Retinal pigment epithelial cell (primary cell): ENCODE measurements around the gene PARP9.

Source experiments
- DNase-seq: peaks from one replicate; pipeline ENCODE4 v3.0.0-alpha.2; 2010; ENCODE audit warnings: low read depth
- H3K4me3 ChIP-seq: 2 replicates; pipeline ENCODE4 v1.5.1; 2011; ENCODE audit warnings: mild to moderate bottlenecking, low read length, control low read depth, moderate library complexity
- CTCF ChIP-seq: conservative IDR thresholded peaks from 2 replicates; pipeline ENCODE4 v1.5.1; 2011; ENCODE audit warnings: low read depth, low read length, control low read depth, inconsistent platforms

The PARP9 gene

DNA sequence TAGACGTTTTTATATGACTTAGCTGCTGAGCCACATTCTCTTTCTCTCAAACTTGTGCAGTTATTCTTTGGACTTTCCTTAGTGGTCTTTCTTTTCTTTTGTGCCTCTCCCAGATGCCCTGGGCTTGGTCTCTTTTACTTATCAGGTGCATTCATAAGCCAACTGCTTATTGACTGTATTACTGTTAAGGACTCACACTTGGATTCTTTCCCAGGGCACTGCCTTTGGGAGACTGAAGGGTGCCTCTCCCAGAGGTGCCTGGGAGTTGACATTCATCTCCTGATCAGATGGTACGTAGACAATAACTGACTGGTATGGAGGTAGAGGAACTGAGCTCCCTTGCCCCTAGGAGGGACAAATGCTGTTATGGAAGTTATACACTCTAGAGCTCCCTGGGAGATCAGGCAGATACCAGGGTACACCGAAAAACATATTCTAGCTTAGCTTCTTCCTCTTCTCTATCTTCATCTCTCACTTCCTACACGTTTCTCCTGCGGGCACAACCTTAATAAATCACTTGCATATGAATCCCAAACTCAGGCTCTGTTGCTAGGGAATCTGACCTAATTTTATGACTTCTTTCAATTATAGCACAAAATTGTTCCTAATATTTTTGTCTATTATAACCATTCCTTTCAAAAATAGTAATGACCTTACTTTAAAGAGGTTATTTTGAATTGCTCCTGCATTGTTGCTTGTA, 38.1 kb upstream of the PARP9 start:
- H3K4me3 ChIP-seq = no peak overlapping the region
- no peak for TF ChIP-seq CTCF
- no peak for DNase-seq

DNA sequence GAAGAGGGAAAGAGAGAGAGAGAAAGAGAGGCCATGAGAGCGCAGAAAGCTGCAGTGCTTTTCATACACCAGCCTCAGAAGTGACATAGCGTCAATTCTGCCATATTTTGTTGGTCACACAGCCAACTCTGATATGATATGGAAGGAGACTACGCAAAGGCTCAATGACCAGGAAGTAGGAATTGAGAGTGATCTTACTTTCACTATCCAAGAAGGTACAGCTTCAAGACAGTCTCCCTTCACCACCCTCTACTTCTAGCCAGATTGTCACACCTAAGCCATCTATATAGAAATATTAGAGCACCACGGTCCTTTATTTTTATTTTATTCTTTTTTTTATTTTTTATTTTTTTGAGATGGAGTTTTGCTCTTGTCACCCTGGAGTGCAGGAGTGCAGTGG, 34.5 kb upstream of the PARP9 start:
- no peak for DNase-seq
- H3K4me3 ChIP-seq = no peak overlapping the region
- TF ChIP-seq CTCF = no peak

- no peak for DNase-seq
- TF ChIP-seq CTCF = no peak
- H3K4me3 ChIP-seq = no peak overlapping the region
These were observed 34.1 kb upstream of the PARP9 start for GRCh38 chr3:122598151-122598550.

DNA sequence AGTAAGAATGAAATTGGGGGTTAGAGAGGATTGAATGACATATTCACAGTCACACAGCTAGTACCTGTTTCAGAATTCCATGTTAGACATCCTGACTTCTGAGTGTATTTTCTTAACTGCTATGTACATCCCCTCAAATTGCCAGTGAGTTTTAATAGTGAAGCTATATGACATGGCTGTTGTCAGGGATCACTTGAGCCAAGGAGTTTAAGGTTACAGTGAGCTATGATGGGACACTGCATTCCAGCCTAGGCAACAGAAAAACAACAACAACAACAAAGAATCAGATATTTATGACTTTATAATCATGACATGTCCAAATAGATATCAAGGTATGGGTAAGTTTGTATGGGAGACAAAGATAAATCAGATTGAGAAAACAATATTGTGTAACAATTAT, 29.9 kb upstream of the PARP9 start:
- H3K4me3 ChIP-seq = no peak overlapping the region
- no peak for TF ChIP-seq CTCF
- DNase-seq = no peak

DNA sequence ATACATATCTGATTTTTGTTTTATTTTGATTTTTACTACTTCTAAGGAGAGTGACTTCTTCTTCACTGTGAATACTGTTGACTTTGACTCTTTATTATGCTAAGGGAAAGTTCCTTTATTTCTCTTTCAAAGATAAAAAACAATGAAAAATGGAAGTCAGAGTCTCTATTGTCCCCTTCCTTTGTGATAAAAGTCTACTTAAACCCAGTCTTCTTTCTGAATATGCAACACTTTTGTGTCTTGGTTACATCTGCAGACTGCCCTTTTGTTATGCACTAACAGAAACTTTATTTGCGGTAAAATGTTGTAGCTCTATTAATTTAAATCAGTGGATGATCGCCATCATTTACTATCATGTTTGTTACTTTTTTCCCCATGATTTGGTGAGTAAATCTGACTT, 26.5 kb upstream of the PARP9 start:
- no peak for TF ChIP-seq CTCF

DNA sequence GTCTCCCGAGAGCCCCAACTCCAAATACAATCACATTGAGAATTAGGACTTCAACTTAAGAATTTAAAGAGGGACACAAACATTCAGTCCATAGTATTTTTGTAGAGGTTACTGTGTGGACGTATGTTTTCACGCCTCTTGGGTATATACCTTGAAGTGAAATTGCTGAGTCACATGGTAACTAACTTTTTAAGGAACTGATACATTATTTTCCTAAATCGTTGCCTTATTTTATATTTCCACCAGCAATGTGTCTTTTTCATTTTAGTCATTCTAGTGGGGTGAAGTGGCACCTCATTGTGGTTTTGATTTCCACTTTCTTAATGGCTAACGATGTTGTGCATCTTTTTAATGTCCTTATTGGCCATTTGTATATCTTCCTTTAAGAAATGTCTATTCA, 25.2 kb upstream of the PARP9 start:
- DNase-seq = no peak
- no peak for TF ChIP-seq CTCF
- no peak overlapping the region for H3K4me3 ChIP-seq

More for the DNA sequence above, 26.5 kb upstream of the PARP9 start:
- no peak overlapping the region for H3K4me3 ChIP-seq
- no peak for DNase-seq

DNA sequence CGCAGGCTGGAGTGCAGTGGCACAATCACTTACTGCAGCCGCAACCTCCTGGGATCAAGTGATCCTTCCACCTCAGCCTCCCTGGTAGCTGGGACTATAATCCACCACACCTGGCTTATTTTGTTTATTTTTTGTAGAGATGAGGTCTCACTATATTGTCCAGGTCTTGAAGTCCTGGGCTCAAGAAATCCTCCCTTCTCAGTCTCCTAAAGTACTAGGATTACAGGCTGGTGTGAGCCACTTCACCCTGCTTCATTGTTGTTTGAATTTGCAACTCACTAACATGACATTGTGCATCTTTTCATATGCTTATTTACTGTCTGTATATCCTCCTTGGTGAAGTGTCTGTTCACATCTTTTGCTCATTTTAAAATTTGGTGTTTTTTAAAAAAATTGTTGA, 23.5 kb upstream of the PARP9 start:
- no peak overlapping the region for H3K4me3 ChIP-seq
- no peak for DNase-seq
- TF ChIP-seq CTCF = no peak
